OCI-LY3 (cell line): Measurements from ENCODE around the gene MAP2K3.

Source experiments
- H2AFZ ChIP-seq: fragments of 200-600, 300-600 bp; shearing (Covaris generic); 2 replicates; pipeline ENCODE4 v1.6.0; 2014; ENCODE audit warnings: antibody characterized with exemption, low read depth, low read length
- H3K27ac ChIP-seq: fragments of 200-600, 300-600 bp; sonication (generic); 2 replicates; pipeline ENCODE4 v1.5.1; 2014; ENCODE audit warnings: mild to moderate bottlenecking, low read length, moderate library complexity, mixed read lengths
- H3K27me3 ChIP-seq: fragments of 200-600, 300-600 bp; sonication (generic); 2 replicates; pipeline ENCODE4 v1.6.1; 2014; ENCODE audit warnings: low read depth, low read length, mixed read lengths
- H3K36me3 ChIP-seq: fragments of 200-600, 300-600 bp; sonication (generic); replicated peaks from 2 replicates; pipeline ENCODE3; 2014; ENCODE audit warnings: low read depth, low read length, mixed read lengths
- H3K4me1 ChIP-seq: fragments of 300-600, 200-600 bp; sonication (generic); 2 replicates; pipeline ENCODE4 v1.6.1; 2014; ENCODE audit warnings: low read length, mixed read lengths
- H3K4me2 ChIP-seq: fragments of 200-600, 300-600 bp; sonication (generic); 2 replicates; pipeline ENCODE4 v1.6.1; 2014; ENCODE audit warnings: low read length, mixed read lengths
- H3K4me3 ChIP-seq: fragments of 300-600, 200-600 bp; sonication (generic); 2 replicates; pipeline ENCODE4 v1.5.1; 2014; ENCODE audit warnings: antibody characterized with exemption, mild to moderate bottlenecking, low read length, moderate library complexity
- H3K79me2 ChIP-seq: fragments of 300-600, 200-600 bp; shearing (Covaris generic); 2 replicates; pipeline ENCODE4 v1.6.1; 2014; ENCODE audit warnings: mild to moderate bottlenecking, low read length, mixed read lengths
- H3K9ac ChIP-seq: fragments of 300-600, 200-600 bp; shearing (Covaris generic); 2 replicates; pipeline ENCODE4 v1.6.0; 2014; ENCODE audit warnings: mild to moderate bottlenecking, low read length, moderate library complexity
- H3K9me3 ChIP-seq: fragments of 200-600, 300-600 bp; shearing (Covaris generic); 2 replicates; pipeline ENCODE4 v1.6.1; 2014; ENCODE audit warnings: low read length, mixed read lengths; ENCODE audit not compliant: insufficient read depth
- H4K20me1 ChIP-seq: fragments of 200-600, 300-600 bp; sonication (generic); 2 replicates; pipeline ENCODE4 v1.6.1; 2016; ENCODE audit warnings: low read length, mixed read lengths; ENCODE audit not compliant: insufficient read depth
- CTCF ChIP-seq: fragments of 200-600, 300-600 bp; sonication (generic); IDR thresholded peaks from 2 replicates; pipeline ENCODE4 v1.5.1; 2014; ENCODE audit warnings: antibody characterized with exemption, low read length, low read depth
- EZH2phosphoT487 ChIP-seq: fragments of 200-600 bp; shearing (Covaris generic); IDR thresholded peaks from 2 replicates; pipeline ENCODE4 v1.6.1; 2018; ENCODE audit warnings: antibody characterized with exemption, mixed run types, low read depth

The MAP2K3 gene

GRCh38 chr17:21298056-21298982, 13.8 kb downstream of the MAP2K3 start:
- Histone ChIP-seq H3K27ac (no peak overlapping the region), H4K20me1 (no peaks in the 10 kb centered on the region), H3K4me3 (no peak overlapping the region), H2AFZ (no peak overlapping the region), H3K4me1 (no peaks in the 10 kb centered on the region), H3K79me2 (no peaks in the 10 kb centered on the region), H3K36me3 (no peaks in the 10 kb centered on the region), H3K9ac (no peak overlapping the region), H3K27me3 (no peaks in the 10 kb centered on the region), H3K9me3 (no peaks in the 10 kb centered on the region), H3K4me2 (no peak overlapping the region)
- TF ChIP-seq EZH2phosphoT487: no peak
- no peak for TF ChIP-seq CTCF

GRCh38 chr17:21298983-21299519, 14.5 kb downstream of the MAP2K3 start:
- Histone ChIP-seq H2AFZ (no peak overlapping the region), H3K79me2 (no peaks in the 10 kb centered on the region), H3K36me3 (no peaks in the 10 kb centered on the region), H3K9ac (no peak overlapping the region), H3K4me3 (no peak overlapping the region), H4K20me1 (no peaks in the 10 kb centered on the region), H3K27ac (no peak overlapping the region), H3K4me2 (no peak overlapping the region), H3K4me1 (no peaks in the 10 kb centered on the region), H3K9me3 (no peaks in the 10 kb centered on the region), H3K27me3 (no peaks in the 10 kb centered on the region)
- TF ChIP-seq EZH2phosphoT487 (no peak), CTCF (no peak)

GRCh38 chr17:21299981-21300600, 15.6 kb downstream of the MAP2K3 start:
- H3K4me1 ChIP-seq: no peaks in the 10 kb centered on the region
- no peak overlapping the region for H3K9ac ChIP-seq
- no peaks in the 10 kb centered on the region for H3K79me2 ChIP-seq
- H3K4me3 ChIP-seq: no peak overlapping the region
- no peaks in the 10 kb centered on the region for H4K20me1 ChIP-seq
- H2AFZ ChIP-seq: no peak overlapping the region
- H3K27me3 ChIP-seq: no peaks in the 10 kb centered on the region
- no peak overlapping the region for H3K4me2 ChIP-seq
- TF ChIP-seq CTCF (no peak), EZH2phosphoT487 (no peak)
- H3K27ac ChIP-seq: no peak overlapping the region
- no peaks in the 10 kb centered on the region for H3K36me3 ChIP-seq
- no peaks in the 10 kb centered on the region for H3K9me3 ChIP-seq
